Activated CD4-positive, alpha-beta T cell treated with anti-CD3 and anti-CD28 coated beads for 4 hours (primary cell): ENCODE data around the gene IRF9.
A peak's percentile ranks its signal among the peaks of the same experiment; 100 is the strongest.

Experiments used
- DNase-seq, 2 donors: peaks; one replicate each; pipeline ENCODE4 v3.0.0-alpha.2; 2020

IRF9 gene

DNA sequence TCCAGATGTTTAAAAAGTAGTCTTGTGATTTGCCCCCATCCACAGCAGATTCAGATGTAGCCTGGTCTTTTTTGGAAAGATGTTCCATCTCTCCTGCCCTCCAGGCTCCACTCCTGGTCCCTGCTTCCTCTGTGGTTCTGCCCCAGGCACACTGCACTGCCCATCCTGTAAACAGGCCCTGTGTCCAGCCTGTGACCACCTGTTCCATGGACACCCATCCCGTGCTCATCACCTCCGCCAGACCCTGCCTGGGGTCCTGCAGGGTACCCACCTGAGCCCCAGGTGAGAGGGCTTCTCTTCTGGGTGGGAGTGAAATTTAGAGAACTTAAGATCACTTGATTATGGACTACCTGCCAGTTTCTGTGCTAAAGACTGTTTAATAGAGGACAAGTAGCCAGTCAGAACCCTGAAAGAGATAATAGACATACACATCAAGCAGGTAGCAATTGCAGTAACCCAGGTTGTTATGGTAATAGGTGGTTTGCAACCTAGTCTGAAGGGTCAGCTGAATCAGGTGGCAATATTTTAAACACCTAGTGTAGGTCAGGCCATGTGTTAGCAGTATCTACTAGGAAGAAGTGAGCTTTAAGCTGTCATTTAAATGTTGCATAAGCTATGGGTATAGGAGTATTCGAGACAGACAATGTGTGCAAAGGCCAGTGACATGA is 11.6 kb upstream of the IRF9 start:
- DNase-seq = no peak

DNA sequence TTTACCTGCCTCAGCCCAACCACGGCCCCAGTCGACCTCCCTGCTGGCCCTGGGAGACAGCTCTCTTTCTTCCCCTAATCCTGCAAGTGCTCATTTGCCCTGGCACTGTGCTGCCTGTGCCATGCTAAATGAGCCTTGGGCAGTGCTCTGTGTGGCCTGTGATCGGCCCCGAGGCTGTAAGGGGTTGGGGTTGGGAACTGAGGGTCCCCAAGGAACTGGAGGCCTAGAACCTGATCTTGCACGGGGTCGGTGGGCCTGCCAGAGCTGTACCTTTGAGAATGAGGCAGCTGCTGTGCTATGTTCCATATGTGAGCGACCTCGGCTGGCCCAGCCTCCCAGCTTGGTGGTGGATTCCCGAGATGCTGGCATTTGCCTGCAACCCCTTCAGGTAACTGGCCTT is 11.0 kb upstream of the IRF9 start:
- no peak for DNase-seq

GRCh38 chr14:24150567-24150966 is 10.5 kb upstream of the IRF9 start:
- no peak for DNase-seq

GRCh38 chr14:24150993-24151392 is 10.1 kb upstream of the IRF9 start:
- DNase-seq = no peak

GRCh38 chr14:24151404-24152080 is 9.5 kb upstream of the IRF9 start:
- DNase-seq = no peak

- no peak for DNase-seq
Observed at GRCh38 chr14:24155100-24155499, 6.0 kb upstream of the IRF9 start.

DNA sequence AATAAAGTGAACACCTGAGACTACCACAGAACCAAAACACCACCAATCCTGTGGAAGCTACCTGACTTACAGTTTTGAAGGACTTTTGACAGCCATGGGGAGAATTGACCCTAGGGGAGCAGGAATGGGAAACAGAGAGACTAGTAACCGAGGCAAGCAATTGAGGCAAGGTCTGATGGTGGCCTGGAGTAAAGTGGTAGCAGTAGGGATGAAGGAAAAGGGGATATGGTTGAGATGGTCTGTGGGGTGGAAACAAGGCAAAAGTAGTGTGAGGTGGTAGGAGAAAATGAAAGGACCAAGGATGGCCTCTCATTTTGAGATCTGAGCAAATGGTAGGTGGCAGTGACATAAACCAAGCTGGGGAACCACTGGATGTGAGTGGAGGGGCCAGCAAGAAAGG is 4.2 kb upstream of the IRF9 start:
- DNase-seq = no peak

DNA sequence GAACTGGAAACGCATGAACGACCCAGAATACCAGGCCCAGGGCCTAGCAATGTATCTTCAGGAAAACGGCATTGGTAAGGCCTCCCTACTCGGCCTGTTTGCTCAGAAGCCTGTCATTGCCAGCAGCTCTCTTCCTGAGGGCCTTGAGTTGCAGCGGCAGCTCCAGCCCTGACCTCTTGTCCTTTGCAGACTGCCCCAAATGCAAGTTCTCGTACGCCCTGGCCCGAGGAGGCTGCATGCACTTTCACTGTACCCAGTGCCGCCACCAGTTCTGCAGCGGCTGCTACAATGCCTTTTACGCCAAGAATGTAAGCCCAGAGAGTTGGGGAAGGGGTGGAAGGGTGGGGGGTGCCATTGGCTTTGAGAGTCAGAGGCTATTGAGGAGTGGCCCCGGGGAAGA is 3.7 kb upstream of the IRF9 start:
- DNase-seq = no peak

- no peak for DNase-seq
Observed at GRCh38 chr14:24159777-24160498, 1.1 kb upstream of the IRF9 start.

GRCh38 chr14:24160499-24160849 is 591 bp upstream of the IRF9 start:
- no peak for DNase-seq

DNA sequence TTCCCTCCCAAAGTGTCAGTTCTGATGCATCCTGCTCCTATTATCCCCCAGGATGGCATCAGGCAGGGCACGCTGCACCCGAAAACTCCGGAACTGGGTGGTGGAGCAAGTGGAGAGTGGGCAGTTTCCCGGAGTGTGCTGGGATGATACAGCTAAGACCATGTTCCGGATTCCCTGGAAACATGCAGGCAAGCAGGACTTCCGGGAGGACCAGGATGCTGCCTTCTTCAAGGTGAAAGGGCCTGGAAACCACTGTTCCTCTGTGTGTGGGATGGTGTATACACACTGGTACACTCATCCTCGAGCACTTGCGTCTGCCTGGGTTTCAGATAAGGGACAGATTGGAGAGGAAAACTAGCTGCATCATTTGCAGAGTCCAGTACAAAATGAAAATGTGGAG is 1.0 kb downstream of the IRF9 start:
- no peak for DNase-seq

GRCh38 chr14:24164518-24164991 is 3.5 kb downstream of the IRF9 start:
- no peak for DNase-seq

DNA sequence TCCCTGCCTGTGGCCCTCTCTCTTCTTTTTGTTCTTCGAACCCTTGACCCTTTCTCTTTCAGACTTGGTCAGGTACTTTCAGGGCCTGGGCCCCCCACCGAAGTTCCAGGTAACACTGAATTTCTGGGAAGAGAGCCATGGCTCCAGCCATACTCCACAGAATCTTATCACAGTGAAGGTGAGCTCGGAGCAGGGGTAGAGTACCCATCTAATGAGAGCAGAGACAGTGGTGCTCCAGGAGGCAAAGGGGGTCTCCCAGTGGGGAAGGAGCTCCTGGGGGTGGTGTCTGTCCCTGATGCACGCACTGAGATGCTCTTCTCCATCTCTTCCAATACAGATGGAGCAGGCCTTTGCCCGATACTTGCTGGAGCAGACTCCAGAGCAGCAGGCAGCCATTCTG is 4.7 kb downstream of the IRF9 start:
- DNase-seq = no peak

- no peak for DNase-seq
Observed at GRCh38 chr14:24167469-24168114, 6.5 kb downstream of the IRF9 start.

DNA sequence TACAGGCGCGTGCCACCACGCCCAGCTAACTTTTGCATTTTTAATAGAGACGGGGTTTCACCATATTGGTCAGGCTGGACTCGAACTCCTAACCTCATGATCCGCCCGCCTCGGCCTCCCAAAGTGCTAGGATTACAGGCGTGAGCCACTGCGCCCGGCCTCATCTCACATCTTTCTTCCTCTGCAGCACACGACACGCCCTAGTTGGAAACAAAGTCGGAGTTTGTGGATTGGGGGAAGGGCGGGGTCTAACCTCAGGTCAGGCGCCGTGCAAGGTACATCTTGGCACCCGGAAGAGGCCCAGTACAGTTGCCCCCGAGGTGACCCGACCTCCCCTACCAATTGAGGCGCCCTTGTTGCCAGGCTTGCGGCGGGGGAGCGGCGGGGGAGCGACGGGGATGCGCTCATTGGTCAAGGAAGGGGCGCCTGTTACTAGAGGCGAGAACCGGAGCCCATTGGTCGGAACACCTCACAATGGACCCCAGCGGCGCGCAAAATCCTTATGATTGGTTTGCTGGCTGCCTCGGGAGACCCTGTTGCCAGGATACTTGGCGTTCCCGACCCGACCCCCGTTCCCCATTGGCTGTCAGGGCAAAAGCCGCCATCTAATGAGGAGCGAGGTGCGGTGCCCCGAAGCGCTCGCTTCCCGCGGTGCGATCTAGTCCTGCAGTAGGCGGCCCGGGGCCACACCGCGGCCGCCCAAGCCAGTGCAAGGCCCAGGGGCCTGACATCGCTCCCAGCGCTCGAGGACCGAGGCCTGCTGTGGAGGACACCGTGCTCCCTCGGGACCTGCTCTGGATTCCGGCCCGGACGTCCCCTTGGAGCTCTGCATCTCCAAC is 10.6 kb downstream of the IRF9 start, which contains the start of gene REC8:
REC8 (plus strand) TSS at position 659 of the 839 bp plus-strand sequence. CDS start 473 bp downstream, outside the sequence.
- peak; percentile 38 to 57 for DNase-seq

DNA sequence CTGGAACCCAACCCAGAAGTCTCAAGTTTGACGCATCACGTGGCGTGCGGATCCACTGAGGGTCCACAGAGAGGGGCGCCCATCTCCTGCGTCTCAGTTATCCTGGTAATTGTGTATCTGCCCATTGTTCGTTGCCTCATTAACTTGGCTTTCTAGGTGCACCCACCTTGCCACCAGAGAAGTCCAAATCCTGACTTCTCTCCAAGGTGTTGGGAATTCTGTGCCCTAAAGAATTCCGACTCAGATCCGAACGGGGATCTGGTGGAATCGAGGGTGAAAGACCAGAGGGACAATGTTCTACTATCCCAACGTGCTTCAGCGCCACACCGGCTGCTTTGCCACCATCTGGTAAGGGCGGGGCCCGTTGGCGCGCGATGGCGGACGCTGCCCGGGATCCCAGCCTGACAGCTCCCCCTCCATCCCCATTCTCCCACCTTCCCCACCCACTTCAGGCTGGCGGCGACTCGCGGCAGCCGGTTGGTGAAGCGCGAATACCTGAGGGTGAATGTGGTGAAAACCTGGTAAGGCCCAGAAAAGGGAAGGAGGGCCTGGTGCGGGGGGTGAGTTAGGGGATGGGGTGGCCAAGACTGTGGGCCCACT is 11.3 kb downstream of the IRF9 start:
- no peak for DNase-seq

DNA sequence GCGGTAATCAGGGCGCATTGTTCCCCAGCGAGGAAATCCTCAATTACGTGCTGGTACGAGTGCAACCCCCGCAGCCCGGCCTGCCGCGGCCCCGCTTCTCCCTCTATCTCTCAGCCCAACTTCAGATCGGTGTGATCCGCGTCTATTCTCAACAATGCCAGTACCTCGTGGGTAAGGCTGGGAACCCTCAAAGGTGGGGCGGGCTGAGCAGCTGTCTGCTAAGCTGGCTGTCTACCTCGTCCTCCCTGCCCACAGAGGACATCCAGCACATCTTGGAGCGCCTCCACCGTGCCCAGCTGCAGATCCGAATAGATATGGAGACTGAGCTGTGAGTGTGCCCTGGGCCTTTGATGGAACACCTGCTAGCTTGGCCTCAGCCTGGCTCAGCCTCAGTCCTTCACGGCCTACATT is 11.8 kb downstream of the IRF9 start:
- DNase-seq = no peak

- no peak for DNase-seq
Observed at GRCh38 chr14:24176599-24176998, 15.5 kb downstream of the IRF9 start.

DNA sequence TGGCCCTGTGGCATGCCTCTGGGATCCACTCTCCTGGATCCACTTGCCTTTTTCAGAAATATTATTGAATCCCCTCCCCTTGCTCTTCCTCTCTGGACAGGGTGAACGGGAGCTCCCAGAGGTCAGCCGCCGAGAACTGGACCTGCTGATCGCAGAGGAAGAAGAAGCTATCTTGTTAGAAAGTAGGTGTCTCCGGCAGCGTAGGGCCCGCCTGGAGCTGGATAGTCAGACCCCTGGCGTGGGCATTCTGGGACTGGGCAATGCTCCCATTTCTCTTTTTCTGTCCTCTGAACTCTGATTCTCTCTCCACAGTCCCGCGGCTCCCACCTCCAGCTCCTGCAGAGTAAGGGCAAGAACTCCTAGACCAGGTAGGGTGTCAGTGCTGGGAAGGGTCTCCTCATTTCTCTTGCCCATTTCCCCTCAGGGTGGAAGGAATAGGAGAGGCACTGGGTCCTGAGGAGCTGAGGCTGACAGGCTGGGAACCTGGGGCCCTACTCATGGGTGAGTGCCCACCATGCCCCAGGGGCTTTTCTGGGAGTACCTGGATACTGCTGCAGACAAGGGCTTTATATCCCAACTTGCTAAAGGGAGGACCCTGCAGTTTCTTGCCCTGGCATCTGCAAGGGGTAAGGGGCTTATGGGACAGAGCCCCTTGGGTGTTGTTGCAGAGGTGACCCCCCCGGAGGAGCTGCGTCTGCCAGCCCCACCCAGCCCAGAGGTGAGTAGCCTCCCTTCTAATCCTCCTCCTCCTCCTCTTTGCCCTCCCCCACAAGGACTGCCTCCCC is 16.2 kb downstream of the IRF9 start:
- no peak for DNase-seq

GRCh38 chr14:24177891-24178290 is 16.8 kb downstream of the IRF9 start:
- no peak for DNase-seq
